Breast epithelium (tissue), 3 donors: ENCODE data around the gene STAG1.

Experiments
- POLR2A ChIP-seq: fragments of 450-650 bp; IDR thresholded peaks from one replicate; pipeline ENCODE4 v1.6.1; 2016; ENCODE audit warnings: antibody characterized with exemption, mild to moderate bottlenecking, moderate library complexity
- TF ChIP-seq, protein P1 (sequence below), 3 donors: fragments of 450-650 bp; IDR thresholded peaks; one replicate each; pipeline ENCODE4 v1.5.1; 2016 to 2017; ENCODE audit warnings: antibody characterized with exemption in 3 of 3, mild to moderate bottlenecking in 3 of 3, moderate library complexity in 3 of 3

DNA sequence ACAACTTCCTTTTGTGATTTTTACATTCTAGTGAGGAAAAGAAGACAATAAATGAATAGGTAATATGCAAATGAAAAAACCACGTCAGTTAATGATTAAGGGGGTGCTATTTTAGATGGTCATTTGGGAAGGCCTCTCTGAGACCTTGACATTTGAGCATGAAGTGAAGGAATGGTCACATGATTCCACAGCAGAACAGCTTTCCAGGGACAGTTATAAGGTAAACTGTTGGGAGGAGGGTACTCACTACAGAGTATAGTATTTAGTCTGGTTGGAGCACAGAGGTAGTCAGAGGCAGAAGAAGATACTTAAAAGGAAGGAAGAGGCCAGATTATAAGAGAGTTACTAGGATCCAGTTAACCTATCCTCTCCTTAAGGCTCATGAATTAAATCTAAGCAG, 246.5 kb downstream of the STAG1 start:
- TF ChIP-seq, protein P1, sequence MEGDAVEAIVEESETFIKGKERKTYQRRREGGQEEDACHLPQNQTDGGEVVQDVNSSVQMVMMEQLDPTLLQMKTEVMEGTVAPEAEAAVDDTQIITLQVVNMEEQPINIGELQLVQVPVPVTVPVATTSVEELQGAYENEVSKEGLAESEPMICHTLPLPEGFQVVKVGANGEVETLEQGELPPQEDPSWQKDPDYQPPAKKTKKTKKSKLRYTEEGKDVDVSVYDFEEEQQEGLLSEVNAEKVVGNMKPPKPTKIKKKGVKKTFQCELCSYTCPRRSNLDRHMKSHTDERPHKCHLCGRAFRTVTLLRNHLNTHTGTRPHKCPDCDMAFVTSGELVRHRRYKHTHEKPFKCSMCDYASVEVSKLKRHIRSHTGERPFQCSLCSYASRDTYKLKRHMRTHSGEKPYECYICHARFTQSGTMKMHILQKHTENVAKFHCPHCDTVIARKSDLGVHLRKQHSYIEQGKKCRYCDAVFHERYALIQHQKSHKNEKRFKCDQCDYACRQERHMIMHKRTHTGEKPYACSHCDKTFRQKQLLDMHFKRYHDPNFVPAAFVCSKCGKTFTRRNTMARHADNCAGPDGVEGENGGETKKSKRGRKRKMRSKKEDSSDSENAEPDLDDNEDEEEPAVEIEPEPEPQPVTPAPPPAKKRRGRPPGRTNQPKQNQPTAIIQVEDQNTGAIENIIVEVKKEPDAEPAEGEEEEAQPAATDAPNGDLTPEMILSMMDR (IDR thresholded peaks at IDR 0.05): no peak
- no peak for TF ChIP-seq POLR2A
